AG09319 (cell line): Measurements from ENCODE around the gene APOE.

Experiments used
- DNase-seq: peaks from one replicate; pipeline ENCODE4 v3.0.0-alpha.2; 2010; ENCODE audit warnings: low read depth; ENCODE audit errors: extremely low read depth
- TF ChIP-seq, protein P1 (sequence below): IDR thresholded peaks from 2 replicates; pipeline ENCODE4 v1.5.1; 2011; ENCODE audit warnings: low read depth, mild to moderate bottlenecking, inconsistent platforms, low read length, moderate library complexity

The APOE gene

DNA sequence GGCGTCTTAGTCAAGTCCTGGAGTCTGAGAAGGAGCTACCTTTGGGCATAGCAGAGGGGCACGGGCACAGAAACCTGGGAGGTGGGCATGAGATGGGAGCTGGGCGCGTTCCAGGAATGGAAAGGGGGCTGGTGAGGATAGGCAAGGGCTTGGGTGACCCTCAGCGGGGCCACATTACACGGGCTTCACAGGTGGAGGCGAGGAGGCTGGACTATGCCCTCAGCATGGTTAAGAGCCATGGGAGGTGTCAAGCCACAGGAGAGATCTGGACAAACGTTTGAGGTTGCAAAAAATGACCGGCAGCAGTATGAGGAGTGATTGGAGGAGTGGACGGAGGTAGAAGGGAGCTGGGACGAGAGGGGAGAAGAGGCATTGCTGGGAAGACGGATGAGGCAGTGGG lies 38.0 kb upstream of the APOE start:
- TF ChIP-seq, protein P1, sequence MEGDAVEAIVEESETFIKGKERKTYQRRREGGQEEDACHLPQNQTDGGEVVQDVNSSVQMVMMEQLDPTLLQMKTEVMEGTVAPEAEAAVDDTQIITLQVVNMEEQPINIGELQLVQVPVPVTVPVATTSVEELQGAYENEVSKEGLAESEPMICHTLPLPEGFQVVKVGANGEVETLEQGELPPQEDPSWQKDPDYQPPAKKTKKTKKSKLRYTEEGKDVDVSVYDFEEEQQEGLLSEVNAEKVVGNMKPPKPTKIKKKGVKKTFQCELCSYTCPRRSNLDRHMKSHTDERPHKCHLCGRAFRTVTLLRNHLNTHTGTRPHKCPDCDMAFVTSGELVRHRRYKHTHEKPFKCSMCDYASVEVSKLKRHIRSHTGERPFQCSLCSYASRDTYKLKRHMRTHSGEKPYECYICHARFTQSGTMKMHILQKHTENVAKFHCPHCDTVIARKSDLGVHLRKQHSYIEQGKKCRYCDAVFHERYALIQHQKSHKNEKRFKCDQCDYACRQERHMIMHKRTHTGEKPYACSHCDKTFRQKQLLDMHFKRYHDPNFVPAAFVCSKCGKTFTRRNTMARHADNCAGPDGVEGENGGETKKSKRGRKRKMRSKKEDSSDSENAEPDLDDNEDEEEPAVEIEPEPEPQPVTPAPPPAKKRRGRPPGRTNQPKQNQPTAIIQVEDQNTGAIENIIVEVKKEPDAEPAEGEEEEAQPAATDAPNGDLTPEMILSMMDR = no peak
- no peak for DNase-seq

DNA sequence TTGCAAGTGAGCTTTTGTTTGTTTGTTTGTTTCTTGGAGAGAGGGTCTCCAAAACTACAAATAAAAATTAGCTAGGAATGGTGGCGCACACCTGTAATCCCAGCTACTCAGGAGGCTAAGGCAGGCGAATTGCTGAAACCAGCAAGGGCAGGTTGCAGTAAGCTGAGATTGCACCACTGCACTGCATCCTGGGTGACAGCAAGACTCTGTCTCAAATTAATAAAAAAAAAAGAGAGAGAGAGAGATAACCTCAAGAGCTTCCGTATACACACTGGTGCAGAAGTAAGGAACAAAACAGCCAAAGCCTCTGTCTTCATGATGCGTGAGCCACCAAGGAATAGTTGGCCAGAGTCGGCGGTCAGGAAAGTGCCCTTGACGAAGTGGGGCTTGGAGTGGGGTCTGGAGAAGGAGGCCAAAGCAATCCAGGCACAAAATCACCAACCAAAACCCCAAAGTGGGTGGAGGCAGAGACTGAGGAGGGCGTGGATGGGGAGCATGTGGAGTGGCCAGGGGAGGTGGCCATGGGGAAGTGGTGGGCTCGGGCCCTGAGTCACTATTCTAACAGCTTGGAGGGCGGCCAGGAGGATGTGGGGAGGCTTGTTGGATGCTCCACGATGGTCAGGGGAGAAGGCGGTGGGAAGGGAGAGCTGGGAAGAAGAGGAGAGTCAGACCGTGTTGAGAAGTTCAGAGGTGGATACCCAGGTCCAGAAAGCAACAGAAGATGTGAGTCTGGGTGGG lies 35.7 kb upstream of the APOE start:
- no peak for DNase-seq
- TF ChIP-seq, protein P1 = no peak

DNA sequence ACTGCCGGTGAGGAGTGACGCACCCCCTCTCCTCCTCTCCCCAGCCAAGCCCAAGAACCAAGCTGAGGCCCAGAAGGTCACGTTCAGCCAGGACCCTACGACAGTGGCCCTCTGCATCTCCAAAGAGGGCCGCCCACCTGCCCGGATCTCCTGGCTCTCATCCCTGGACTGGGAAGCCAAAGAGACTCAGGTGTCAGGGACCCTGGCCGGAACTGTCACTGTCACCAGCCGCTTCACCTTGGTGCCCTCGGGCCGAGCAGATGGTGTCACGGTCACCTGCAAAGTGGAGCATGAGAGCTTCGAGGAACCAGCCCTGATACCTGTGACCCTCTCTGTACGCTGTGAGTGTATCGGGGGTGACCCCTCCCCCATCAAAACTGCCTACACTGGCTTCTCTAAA lies 33.8 kb upstream of the APOE start:
- TF ChIP-seq, protein P1 = no peak
- DNase-seq = no peak

DNA sequence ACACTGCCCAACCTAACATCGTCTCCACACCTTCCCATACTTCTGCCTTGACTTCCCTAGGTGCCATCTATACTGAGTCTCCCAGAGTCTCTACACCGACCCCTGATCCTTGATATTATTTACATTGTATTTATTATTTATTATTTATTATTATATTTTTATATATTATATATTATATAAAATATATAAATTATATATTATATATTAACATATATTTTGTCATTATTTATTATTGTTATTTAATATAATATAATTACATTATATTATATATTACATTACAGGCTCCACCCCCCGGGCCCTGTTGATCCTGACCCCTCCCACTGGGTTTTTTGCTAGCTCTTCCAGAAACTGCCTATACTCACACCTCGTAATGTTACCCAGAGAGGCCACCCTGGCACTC lies 32.9 kb upstream of the APOE start:
- no peak for DNase-seq
- TF ChIP-seq, protein P1 = no peak

DNA sequence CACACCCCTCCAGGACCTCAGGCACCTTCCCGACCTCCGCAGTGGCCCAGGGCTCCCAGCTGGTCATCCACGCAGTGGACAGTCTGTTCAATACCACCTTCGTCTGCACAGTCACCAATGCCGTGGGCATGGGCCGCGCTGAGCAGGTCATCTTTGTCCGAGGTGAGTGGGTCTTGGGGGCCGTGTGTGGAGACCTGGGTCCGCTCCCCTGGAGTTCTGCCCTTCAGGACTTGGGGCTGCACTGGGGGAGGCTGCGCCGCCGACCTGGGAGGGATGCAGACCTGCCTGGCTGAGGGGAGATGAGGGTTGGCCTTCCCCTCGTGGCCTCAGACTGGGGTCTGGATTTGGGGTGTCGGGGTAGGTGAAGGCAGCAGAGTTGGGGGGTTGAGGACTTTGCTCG lies 31.3 kb upstream of the APOE start:
- TF ChIP-seq, protein P1 = no peak
- DNase-seq = no peak

DNA sequence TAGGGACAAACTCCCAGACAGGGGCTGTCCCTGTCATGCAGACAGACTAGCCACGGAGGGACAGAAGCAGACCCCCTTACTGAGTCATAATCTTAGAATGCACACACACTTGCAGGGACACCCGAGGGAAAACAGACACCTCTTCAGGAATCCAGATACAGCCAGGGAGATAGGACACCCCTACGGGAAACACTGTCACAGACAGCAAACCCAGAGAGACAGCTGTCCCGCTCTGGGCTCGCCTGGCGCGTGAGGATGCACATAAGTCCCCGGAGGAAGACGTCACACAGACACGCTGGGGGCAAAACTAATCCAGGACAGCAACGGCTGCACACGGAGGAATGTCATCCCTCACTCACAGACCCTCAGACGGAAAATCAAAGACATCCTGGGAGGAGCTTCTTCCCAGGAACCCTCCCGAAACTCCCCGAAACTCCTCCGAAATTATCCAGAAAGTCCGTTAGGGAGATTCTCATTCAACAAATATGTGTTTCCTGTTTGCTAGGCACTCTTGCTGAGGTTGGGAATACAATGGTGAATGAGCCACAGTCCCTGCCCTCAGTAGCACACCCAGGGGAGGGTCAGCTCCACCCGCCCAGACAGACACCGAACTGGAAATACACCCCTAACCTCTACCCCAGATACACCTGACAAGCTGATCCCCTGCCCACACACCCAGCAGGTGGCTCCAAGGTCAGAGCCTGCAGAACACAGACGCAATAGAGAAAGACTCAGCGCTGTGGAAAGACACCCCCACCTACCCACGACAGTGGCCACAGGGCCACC lies 29.7 kb upstream of the APOE start:
- no peak for DNase-seq
- TF ChIP-seq, protein P1 = no peak

DNA sequence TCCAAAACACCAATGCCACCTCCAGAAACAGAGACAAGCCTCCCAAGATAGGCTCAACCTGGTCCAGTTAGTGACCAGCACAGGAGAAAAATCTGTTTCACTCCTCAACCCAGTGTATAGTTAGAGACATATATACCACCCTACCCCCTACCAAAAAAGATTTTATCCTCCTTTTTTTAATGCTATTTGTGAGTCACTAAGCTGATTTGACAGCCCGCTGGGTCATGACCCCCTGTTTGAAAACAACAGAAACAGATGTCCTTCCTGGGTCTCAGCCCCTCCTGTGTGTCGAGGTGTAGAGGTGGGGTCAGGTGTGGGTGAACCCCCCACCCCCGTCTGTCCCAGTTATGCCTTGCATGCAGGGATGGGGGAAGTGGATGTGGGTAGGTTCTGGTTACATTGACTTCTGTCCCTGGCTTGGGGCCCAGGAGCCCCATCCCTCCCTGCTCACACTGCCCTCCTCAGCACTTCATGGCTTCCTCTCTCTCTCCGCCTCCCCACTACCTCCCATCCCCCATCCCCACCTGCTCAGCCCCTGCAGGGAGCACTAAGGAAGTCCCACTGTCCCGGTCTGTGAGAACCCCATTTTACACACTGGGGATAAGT lies 28.6 kb upstream of the APOE start:
- no peak for DNase-seq
- TF ChIP-seq, protein P1 = no peak
